Upper lobe of right lung (tissue), 1 donor: ENCODE data around the gene ATP5MC3. TPM values are rescaled to one million over a fixed set of nuclear protein-coding genes. Genes with fewer than 3 reads are reported as not detected.
A peak's percentile ranks its signal among the peaks of the same experiment; 100 is the strongest.

Experiments used
- ATAC-seq: fragments of 200-7000 bp; cut with Tn5 transposase; one replicate; pipeline ENCODE4 v1.9.1; 2020; ENCODE audit warnings: mild to moderate bottlenecking, moderate library complexity
- DNase-seq: peaks from one replicate; pipeline ENCODE4 v3.0.0-alpha.2; 2020
- H3K27ac ChIP-seq: fragments of 200-600 bp; one replicate; pipeline ENCODE4 v1.8.0; 2022
- H3K27me3 ChIP-seq: fragments of 200-600 bp; one replicate; pipeline ENCODE4 v1.8.0; 2022; ENCODE audit warnings: mild to moderate bottlenecking
- H3K36me3 ChIP-seq: fragments of 200-600 bp; one replicate; pipeline ENCODE4 v1.8.0; 2022
- H3K4me1 ChIP-seq: fragments of 200-600 bp; one replicate; pipeline ENCODE4 v1.8.0; 2022
- H3K4me3 ChIP-seq: fragments of 200-600 bp; one replicate; pipeline ENCODE4 v1.8.0; 2022; ENCODE audit warnings: mild to moderate bottlenecking
- H3K9me3 ChIP-seq: fragments of 200-600 bp; one replicate; pipeline ENCODE4 v1.8.0; 2022
- intact Hi-C: fragments of 100-400 bp; cut with DNase I; formaldehyde crosslinking; loops from one replicate; pipeline ENCODE4 v1.11.0; 2022
- total RNA-seq: library from RNA; stranded (reverse); fragmentation: NEBNext Ultra II Directional; extraction: Animal tissue kit (Norgen Biotek cat#: 25700); gene quantifications from one replicate; pipeline ENCODE4 v1.2.1, GENCODE V29; 2021
- TF ChIP-seq, protein P1 (sequence below): fragments of 200-600 bp; IDR thresholded peaks from one replicate; pipeline ENCODE4 v1.8.0; 2022; ENCODE audit warnings: antibody characterized with exemption
- donor health status: DM: no; HTN: yes; CAD: no; lungs with severe emphysema.

Gene ATP5MC3
- total RNA-seq, 1 donor from 2014 or later: 113 TPM

DNA sequence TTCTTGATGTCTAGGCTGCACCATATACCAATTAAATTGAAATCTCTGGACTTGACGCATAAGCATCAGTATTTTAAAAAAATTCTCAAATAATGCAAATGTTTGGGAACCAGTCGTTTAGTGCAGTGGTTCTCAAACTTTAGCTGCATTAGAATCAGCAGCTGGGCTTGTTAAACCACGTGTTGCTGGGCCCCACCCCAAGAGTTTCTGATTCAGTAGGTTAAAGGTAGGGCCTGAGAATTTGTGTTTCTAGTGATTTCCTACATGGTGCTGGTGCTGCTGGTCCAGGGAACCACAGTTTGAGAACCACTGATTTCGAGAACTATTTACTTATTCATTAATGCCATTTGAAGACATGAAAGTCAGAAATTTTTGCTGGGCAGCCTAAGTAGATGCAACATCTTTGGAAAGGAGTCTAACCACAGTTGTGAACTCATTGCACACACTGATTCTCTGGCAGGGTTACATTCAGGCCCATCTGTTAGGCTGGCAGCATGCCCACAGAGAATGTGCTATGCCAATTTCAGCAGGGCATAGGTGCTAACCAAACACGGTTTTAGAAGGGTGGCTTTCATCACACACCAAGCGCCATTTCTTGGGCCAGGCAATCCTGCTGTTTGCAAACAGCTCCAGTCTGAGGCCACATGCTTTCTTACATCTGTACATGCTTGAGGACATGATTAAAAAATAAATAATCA, 26.4 kb upstream of the ATP5MC3 start:
- intact Hi-C loops: no loop called here
- H3K4me3 ChIP-seq: no peak overlapping the region
- H3K9me3 ChIP-seq: no peaks in the 10 kb centered on the region
- no peaks in the 10 kb centered on the region for H3K36me3 ChIP-seq
- TF ChIP-seq, protein P1, sequence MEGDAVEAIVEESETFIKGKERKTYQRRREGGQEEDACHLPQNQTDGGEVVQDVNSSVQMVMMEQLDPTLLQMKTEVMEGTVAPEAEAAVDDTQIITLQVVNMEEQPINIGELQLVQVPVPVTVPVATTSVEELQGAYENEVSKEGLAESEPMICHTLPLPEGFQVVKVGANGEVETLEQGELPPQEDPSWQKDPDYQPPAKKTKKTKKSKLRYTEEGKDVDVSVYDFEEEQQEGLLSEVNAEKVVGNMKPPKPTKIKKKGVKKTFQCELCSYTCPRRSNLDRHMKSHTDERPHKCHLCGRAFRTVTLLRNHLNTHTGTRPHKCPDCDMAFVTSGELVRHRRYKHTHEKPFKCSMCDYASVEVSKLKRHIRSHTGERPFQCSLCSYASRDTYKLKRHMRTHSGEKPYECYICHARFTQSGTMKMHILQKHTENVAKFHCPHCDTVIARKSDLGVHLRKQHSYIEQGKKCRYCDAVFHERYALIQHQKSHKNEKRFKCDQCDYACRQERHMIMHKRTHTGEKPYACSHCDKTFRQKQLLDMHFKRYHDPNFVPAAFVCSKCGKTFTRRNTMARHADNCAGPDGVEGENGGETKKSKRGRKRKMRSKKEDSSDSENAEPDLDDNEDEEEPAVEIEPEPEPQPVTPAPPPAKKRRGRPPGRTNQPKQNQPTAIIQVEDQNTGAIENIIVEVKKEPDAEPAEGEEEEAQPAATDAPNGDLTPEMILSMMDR: no peak
- ATAC-seq (no peak), DNase-seq (no peak)
- no peaks in the 10 kb centered on the region for H3K4me1 ChIP-seq
- no peak overlapping the region for H3K27ac ChIP-seq
- no peaks in the 10 kb centered on the region for H3K27me3 ChIP-seq

DNA sequence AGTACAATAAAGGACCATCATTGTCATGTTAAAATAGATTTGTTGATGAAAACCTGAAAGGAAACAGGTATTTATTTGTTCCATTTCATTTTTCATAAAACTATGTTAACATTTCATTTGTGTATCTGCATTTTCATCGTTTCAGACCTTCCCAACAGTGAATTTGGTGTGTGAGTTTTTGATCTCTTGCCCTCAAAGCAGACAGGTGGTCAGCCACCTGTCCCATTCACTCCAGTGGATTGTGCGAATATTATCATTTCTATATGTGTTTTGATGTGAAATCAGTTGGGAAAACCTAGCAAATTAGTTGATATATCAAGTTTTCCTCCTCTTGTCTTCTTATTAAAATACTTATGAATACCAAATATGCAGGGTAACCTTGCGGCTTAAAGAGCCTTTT, 25.4 kb upstream of the ATP5MC3 start:
- DNase-seq: no peak
- TF ChIP-seq, protein P1: no peak
- Histone ChIP-seq H3K27me3 (peaks cover 1% of the 10 kb centered on the region), H3K4me1 (no peaks in the 10 kb centered on the region), H3K36me3 (no peaks in the 10 kb centered on the region), H3K27ac (no peak overlapping the region), H3K9me3 (no peaks in the 10 kb centered on the region), H3K4me3 (no peak overlapping the region)
- intact Hi-C loops: no loop called here
- no peak for ATAC-seq

DNA sequence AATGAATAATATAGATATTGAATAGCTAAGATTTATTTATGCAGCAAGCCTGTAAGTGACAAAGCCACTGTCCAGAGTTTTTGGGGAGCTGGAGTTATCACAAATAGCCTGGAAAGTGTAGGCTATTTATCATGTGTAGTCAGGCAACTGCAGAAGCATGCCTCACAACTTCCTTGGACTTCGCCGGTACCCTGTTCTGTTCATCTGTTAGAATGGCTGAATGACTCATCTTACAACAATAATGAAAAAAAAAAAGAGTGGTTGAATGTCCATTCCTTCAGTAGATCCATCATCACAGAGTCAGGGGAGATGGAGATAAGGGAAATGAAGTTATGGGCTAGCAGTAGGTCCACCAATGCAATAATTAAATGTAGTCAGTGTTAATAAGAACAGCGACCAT, 24.0 kb upstream of the ATP5MC3 start:
- no peak overlapping the region for H3K27ac ChIP-seq
- no peak overlapping the region for H3K4me3 ChIP-seq
- ATAC-seq: no peak
- no peaks in the 10 kb centered on the region for H3K4me1 ChIP-seq
- peaks cover 7% of the 10 kb centered on the region for H3K27me3 ChIP-seq
- no peaks in the 10 kb centered on the region for H3K9me3 ChIP-seq
- DNase-seq: no peak
- intact Hi-C loops: no loop called here
- TF ChIP-seq, protein P1: no peak
- no peaks in the 10 kb centered on the region for H3K36me3 ChIP-seq

DNA sequence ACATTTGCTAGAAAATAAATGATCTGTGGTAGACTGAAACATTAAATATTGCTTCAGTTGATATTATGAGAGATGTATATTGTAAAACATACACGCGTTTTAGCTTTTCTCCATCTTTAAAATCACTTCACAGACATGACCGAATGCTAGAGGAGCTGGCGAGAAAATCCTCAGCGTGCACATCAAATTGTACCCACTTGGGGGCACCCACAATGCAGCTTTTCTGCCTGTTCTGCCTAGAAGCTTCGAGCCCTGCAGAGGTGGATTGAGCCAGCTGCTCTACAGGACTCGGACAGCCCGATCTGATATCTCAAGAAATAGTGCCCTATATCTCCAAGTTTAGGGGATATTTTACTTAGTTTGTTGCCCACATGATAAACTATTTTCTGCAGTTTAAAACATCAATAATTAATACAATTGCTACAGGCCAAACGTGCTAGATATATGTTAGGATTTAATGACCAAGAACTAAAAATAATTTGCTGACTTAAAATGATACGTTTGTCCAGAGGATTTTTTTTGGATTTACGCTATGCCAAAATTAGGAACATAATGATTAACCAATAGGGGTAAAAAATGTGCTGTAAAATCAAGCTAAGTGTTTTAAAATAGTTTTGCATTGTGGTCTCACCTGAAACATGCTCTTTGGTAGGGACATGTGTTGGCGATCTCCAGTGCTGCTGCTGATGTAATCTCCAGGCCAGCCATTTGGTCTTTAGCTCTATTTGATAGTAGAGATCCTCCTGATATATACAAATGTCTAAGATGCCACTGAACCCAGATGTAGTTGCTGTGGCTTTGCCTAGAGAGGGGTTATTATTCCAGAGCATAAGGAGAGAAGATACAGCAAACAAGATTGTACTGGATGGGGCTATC, 22.3 kb upstream of the ATP5MC3 start:
- Histone ChIP-seq H3K4me3 (no peak overlapping the region), H3K9me3 (no peaks in the 10 kb centered on the region), H3K27me3 (peaks cover 7% of the 10 kb centered on the region), H3K27ac (no peak overlapping the region), H3K4me1 (no peaks in the 10 kb centered on the region), H3K36me3 (no peaks in the 10 kb centered on the region)
- ATAC-seq: peak; percentile 84
- intact Hi-C loops: no loop called here
- TF ChIP-seq, protein P1: peak; percentile 53
- DNase-seq: no peak

DNA sequence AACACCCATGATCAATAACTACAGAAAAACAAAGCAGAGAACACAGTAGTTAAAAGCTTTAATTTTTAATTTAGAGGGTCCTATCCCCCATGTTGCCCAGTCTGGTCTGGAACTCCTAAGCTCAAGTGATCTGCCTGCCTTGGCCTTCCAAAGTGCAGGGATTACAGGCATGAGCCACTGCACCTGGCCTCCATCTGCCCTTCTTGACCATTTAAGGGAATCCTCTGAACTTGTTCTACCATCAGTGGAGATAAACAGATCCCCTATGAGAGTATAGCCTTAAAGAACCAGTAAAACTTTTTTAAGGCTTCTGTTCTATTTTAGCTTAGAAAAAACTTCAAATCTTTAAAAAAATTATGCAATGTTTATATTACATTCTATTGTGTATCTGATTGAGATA, 13.5 kb upstream of the ATP5MC3 start:
- Histone ChIP-seq H3K36me3 (no peaks in the 10 kb centered on the region), H3K4me3 (no peak overlapping the region), H3K27ac (no peak overlapping the region), H3K4me1 (no peaks in the 10 kb centered on the region), H3K9me3 (no peaks in the 10 kb centered on the region), H3K27me3 (no peaks in the 10 kb centered on the region)
- TF ChIP-seq, protein P1: no peak
- intact Hi-C loops: no loop called here
- ATAC-seq: no peak
- no peak for DNase-seq
